Stimulated activated CD4-positive, alpha-beta T cell treated with anti-CD3 and anti-CD28 coated beads, Interleukin-4, amount 100 ng/mL, for 4 hours (primary cell): ENCODE measurements around the gene AFDN.

Experiments used
- DNase-seq, 2 experiments: peaks; one replicate each; pipeline ENCODE4 v3.0.0-alpha.2; 2020

Gene AFDN

GRCh38 chr6:167925026-167925425 is 98.3 kb downstream of the AFDN start:
- DNase-seq = no peak

GRCh38 chr6:167927246-167927645 is 100.5 kb downstream of the AFDN start:
- DNase-seq = no peak

GRCh38 chr6:167928111-167928510 is 101.4 kb downstream of the AFDN start:
- DNase-seq = no peak

- no peak for DNase-seq
Observed at GRCh38 chr6:167930295-167930694, 103.6 kb downstream of the AFDN start.

- DNase-seq = no peak
Observed at GRCh38 chr6:167932468-167933276, 106.0 kb downstream of the AFDN start.

- DNase-seq = no peak
Observed at GRCh38 chr6:167933290-167933689, 106.6 kb downstream of the AFDN start.

GRCh38 chr6:167933847-167934246 is 107.1 kb downstream of the AFDN start:
- DNase-seq = no peak

- DNase-seq = no peak
Observed at GRCh38 chr6:167934426-167934864, 107.7 kb downstream of the AFDN start.

- DNase-seq = no peak
Observed at GRCh38 chr6:167936051-167936450, 109.3 kb downstream of the AFDN start.

GRCh38 chr6:167937301-167937700 is 110.6 kb downstream of the AFDN start:
- DNase-seq = no peak

- no peak for DNase-seq
Observed at GRCh38 chr6:167937948-167938911, 111.5 kb downstream of the AFDN start.

GRCh38 chr6:167941822-167942221 is 115.1 kb downstream of the AFDN start:
- DNase-seq = no peak

GRCh38 chr6:167944130-167944529 is 117.4 kb downstream of the AFDN start:
- no peak for DNase-seq

GRCh38 chr6:167946007-167946406 is 119.3 kb downstream of the AFDN start:
- DNase-seq = no peak

- no peak for DNase-seq
Observed at GRCh38 chr6:167946604-167947003, 119.9 kb downstream of the AFDN start.

GRCh38 chr6:167947716-167948115 is 121.0 kb downstream of the AFDN start:
- DNase-seq = no peak

- DNase-seq = no peak
Observed at GRCh38 chr6:167948716-167949115, 122.0 kb downstream of the AFDN start.

- DNase-seq = no peak
Observed at GRCh38 chr6:167949121-167949684, 122.5 kb downstream of the AFDN start.

GRCh38 chr6:167951781-167952511 is 125.2 kb downstream of the AFDN start:
- no peak for DNase-seq

- DNase-seq = no peak
Observed at GRCh38 chr6:167952512-167952859, 125.8 kb downstream of the AFDN start.

GRCh38 chr6:167953551-167953950 is 126.8 kb downstream of the AFDN start:
- DNase-seq = no peak

GRCh38 chr6:167954151-167954550 is 127.4 kb downstream of the AFDN start:
- no peak for DNase-seq

- DNase-seq = no peak
Observed at GRCh38 chr6:167956491-167956890, 129.8 kb downstream of the AFDN start.
